Esophagus muscularis mucosa (tissue), 4 donors: ENCODE measurements around the gene CAMSAP2. TPM values are rescaled to one million over a fixed set of nuclear protein-coding genes. Genes with fewer than 3 reads are reported as not detected.

ENCODE experiments used
- DNase-seq: peaks from one replicate; pipeline ENCODE4 v3.0.0-alpha.2; 2017; ENCODE audit errors: extremely low spot score
- H3K27ac ChIP-seq, 4 donors: fragments of 200-600 bp; sonication (generic); replicated peaks in 1 of 4; 1 replicate in 3 of 4; 2 replicates in 1 of 4; pipeline ENCODE4 v1.5.1; 2016 to 2019; ENCODE audit warnings: mild to moderate bottlenecking in 1 of 4
- H3K27me3 ChIP-seq, 4 donors: fragments of 200-600 bp; sonication (generic); one replicate each; pipeline versions ENCODE4 v1.5.1 to v1.6.0; 2016 to 2019
- H3K36me3 ChIP-seq, 4 donors: fragments of 200-600 bp; sonication (generic); one replicate each; pipeline ENCODE4 v1.5.1; 2016 to 2019
- H3K4me1 ChIP-seq, 4 donors: fragments of 200-600 bp; sonication (generic); one replicate each; pipeline ENCODE4 v1.5.1; 2016 to 2019
- H3K4me3 ChIP-seq, 4 donors: fragments of 200-600 bp; sonication (generic); 1 replicate in 2 of 4; 2 replicates in 2 of 4; pipeline ENCODE4 v1.5.1; 2016 to 2019; ENCODE audit warnings: mild to moderate bottlenecking in 4 of 4, moderate library complexity in 1 of 4
- H3K9me3 ChIP-seq, 4 donors: fragments of 200-600 bp; sonication (generic); 1 replicate in 3 of 4; 2 replicates in 1 of 4; pipeline ENCODE4 v1.5.1; 2016 to 2019
- CTCF ChIP-seq, 3 experiments: fragments of 200-600 bp in 2 of 3; fragments of 450-650 bp in 1 of 3; sonication (generic) in 2 of 3; IDR thresholded peaks; one replicate each; pipeline ENCODE4 v1.5.1; 2017 to 2019; ENCODE audit warnings: antibody characterized with exemption in 3 of 3, mild to moderate bottlenecking in 2 of 3, moderate library complexity in 1 of 3
- EP300 ChIP-seq: sonication (generic); formaldehyde crosslinking; IDR thresholded peaks from one replicate; pipeline ENCODE4 v1.6.1; 2017; ENCODE audit warnings: antibody characterized with exemption
- POLR2A ChIP-seq: fragments of 450-650 bp; IDR thresholded peaks from one replicate; pipeline ENCODE4 v1.6.1; 2017; ENCODE audit warnings: antibody characterized with exemption, moderate library complexity, mild to moderate bottlenecking, low read depth
- POLR2AphosphoS5 ChIP-seq, 2 donors: sonication (generic); formaldehyde crosslinking; IDR thresholded peaks; one replicate each; pipeline ENCODE4 v1.6.1; 2017; ENCODE audit warnings: antibody characterized with exemption in 2 of 2
- WGBS: methylation state at CpG from one replicate; pipeline ENCODE4 v1.1.5; 2018; 5-methylcytosine and 5-hydroxymethylcytosine counted together
- intact Hi-C: fragments of 100-400 bp; cut with DNase I; formaldehyde crosslinking; loops from one replicate; pipeline ENCODE4 v1.15.1; 2023
- total RNA-seq, 4 donors: library from RNA; depleted of rRNA; stranded (reverse); fragments of >200 nt; gene quantifications; one replicate each; pipeline versions ENCODE4 v1.1.0 to v1.2.1, GENCODE V29; 2016

The CAMSAP2 gene
- total RNA-seq, 4 donors from 2014 or later = 34.6 to 44.0 (median 38.4) TPM

- intact Hi-C loops = no loop called here
- TF ChIP-seq EP300 (no peak), POLR2A (no peak), POLR2AphosphoS5 (IDR thresholded peaks at IDR 0.05) (no peak), CTCF (IDR thresholded peaks at IDR 0.05) (no peak)
- H3K9me3 ChIP-seq = no peaks in the 10 kb centered on the region
- DNase-seq = no peak
- peaks cover 11 to 18% (median 17%) of the 10 kb centered on the region in 4 donors for H3K4me1 ChIP-seq
- no peak overlapping the region for H3K27ac ChIP-seq
- H3K36me3 ChIP-seq = no peaks in the 10 kb centered on the region
- no peak overlapping the region for H3K4me3 ChIP-seq
- peaks cover 4 to 63% (median 16%) of the 10 kb centered on the region in 4 donors for H3K27me3 ChIP-seq
Observed at GRCh38 chr1:200892958-200893357, 154.3 kb downstream of the CAMSAP2 start.

GRCh38 chr1:200893411-200893901, 154.8 kb downstream of the CAMSAP2 start:
- H3K27me3 ChIP-seq = peaks cover 4 to 58% (median 16%) of the 10 kb centered on the region in 4 donors
- no peak overlapping the region for H3K4me3 ChIP-seq
- TF ChIP-seq CTCF (IDR thresholded peaks at IDR 0.05) (no peak), POLR2AphosphoS5 (IDR thresholded peaks at IDR 0.05) (no peak), POLR2A (no peak), EP300 (no peak)
- 90% methylated on average over 6 of the region's 6 CpGs for WGBS
- H3K27ac ChIP-seq = no peak overlapping the region
- intact Hi-C loops = no loop called here
- no peak for DNase-seq
- no peaks in the 10 kb centered on the region for H3K9me3 ChIP-seq
- H3K4me1 ChIP-seq = peaks cover 11 to 18% (median 17%) of the 10 kb centered on the region in 4 donors
- no peaks in the 10 kb centered on the region for H3K36me3 ChIP-seq

GRCh38 chr1:200894712-200895442, 156.2 kb downstream of the CAMSAP2 start, which contains the start of gene INAVA:
Gene INAVA (plus strand): TSS chr1:200894900. CDS start chr1:200898401, 3,501 bp downstream.
- Histone ChIP-seq H3K27ac (no peak within 1 kb of the TSS), H3K36me3 (no peaks in the 10 kb centered on the region), H3K4me1 (peaks cover 11 to 18% (median 17%) of the 10 kb centered on the region in 4 donors), H3K9me3 (no peaks in the 10 kb centered on the region), H3K27me3 (peaks cover 4 to 44% (median 16%) of the 10 kb centered on the region in 4 donors), H3K4me3 (peak within 1 kb of the TSS in 1 of 4 donors; percentile 10)
- DNase-seq = no peak
- 84% methylated on average over 15 of the region's 15 CpGs for WGBS
- TF ChIP-seq POLR2A (no peak), EP300 (no peak)
- intact Hi-C loops = no loop called here

- H3K27me3 ChIP-seq = peaks cover 4 to 38% (median 16%) of the 10 kb centered on the region in 4 donors
- peaks cover 11 to 18% (median 17%) of the 10 kb centered on the region in 4 donors for H3K4me1 ChIP-seq
- DNase-seq = no peak
- TF ChIP-seq POLR2A = no peak
- TF ChIP-seq POLR2AphosphoS5 (IDR thresholded peaks at IDR 0.05) = no peak
- TF ChIP-seq CTCF (IDR thresholded peaks at IDR 0.05) = no peak
- no peak for TF ChIP-seq EP300
- no peak overlapping the region for H3K4me3 ChIP-seq
- WGBS = 89% methylated on average over 6 of the region's 8 CpGs
- H3K36me3 ChIP-seq = no peaks in the 10 kb centered on the region
- intact Hi-C loops = no loop called here
- no peak overlapping the region for H3K27ac ChIP-seq
- H3K9me3 ChIP-seq = no peaks in the 10 kb centered on the region
Observed at GRCh38 chr1:200895443-200895789, 156.7 kb downstream of the CAMSAP2 start.

- Histone ChIP-seq H3K4me1 (peaks cover 9 to 13% (median 12%) of the 10 kb centered on the region in 4 donors), H3K27me3 (peaks cover 3 to 33% (median 12%) of the 10 kb centered on the region in 4 donors), H3K36me3 (no peaks in the 10 kb centered on the region), H3K27ac (no peak overlapping the region), H3K4me3 (no peak overlapping the region), H3K9me3 (no peaks in the 10 kb centered on the region)
- no peak for TF ChIP-seq EP300
- TF ChIP-seq POLR2AphosphoS5 (IDR thresholded peaks at IDR 0.05) = no peak
- no peak for TF ChIP-seq CTCF (IDR thresholded peaks at IDR 0.05)
- TF ChIP-seq POLR2A = no peak
- intact Hi-C loops = no loop called here
- no peak for DNase-seq
- WGBS = 93% methylated on average over 9 of the region's 9 CpGs
Observed at GRCh38 chr1:200895801-200896530, 157.3 kb downstream of the CAMSAP2 start.
